GM19238 (cell line): ENCODE data around the gene PHTF1.

Experiments used
- DNase-seq: peaks from one replicate; pipeline ENCODE4 v3.0.0; 2011; ENCODE audit warnings: low spot score; ENCODE audit not compliant: insufficient read length

The PHTF1 gene

GRCh38 chr1:113759333-113760101 lies at the start of gene PHTF1:
Gene PHTF1 (minus strand): TSS chr1:113759486. CDS start chr1:113758703, 783 bp downstream.
- peak; percentile 57 for DNase-seq

GRCh38 chr1:113808450-113809195 lies 49.3 kb upstream of the PHTF1 start:
- no peak for DNase-seq

GRCh38 chr1:113805639-113806038 lies 46.4 kb upstream of the PHTF1 start:
- no peak for DNase-seq

GRCh38 chr1:113805256-113805531 lies 45.9 kb upstream of the PHTF1 start:
- no peak for DNase-seq

GRCh38 chr1:113804421-113805255 lies 45.4 kb upstream of the PHTF1 start:
- DNase-seq: no peak

- no peak for DNase-seq
Observed at GRCh38 chr1:113802367-113803007, 43.2 kb upstream of the PHTF1 start.

GRCh38 chr1:113800487-113800886 lies 41.2 kb upstream of the PHTF1 start:
- no peak for DNase-seq

- DNase-seq: no peak
Observed at GRCh38 chr1:113797472-113797871, 38.2 kb upstream of the PHTF1 start.

GRCh38 chr1:113793878-113794834 lies 34.9 kb upstream of the PHTF1 start:
- no peak for DNase-seq

- DNase-seq: no peak
Observed at GRCh38 chr1:113792986-113793385, 33.7 kb upstream of the PHTF1 start.

- no peak for DNase-seq
Observed at GRCh38 chr1:113792471-113792870, 33.2 kb upstream of the PHTF1 start.

GRCh38 chr1:113788802-113789201 lies 29.5 kb upstream of the PHTF1 start:
- DNase-seq: no peak

- no peak for DNase-seq
Observed at GRCh38 chr1:113787663-113788062, 28.4 kb upstream of the PHTF1 start.

- DNase-seq: no peak
Observed at GRCh38 chr1:113786069-113786468, 26.8 kb upstream of the PHTF1 start.

GRCh38 chr1:113784104-113784779 lies 25.0 kb upstream of the PHTF1 start:
- DNase-seq: no peak

GRCh38 chr1:113783254-113784103 lies 24.2 kb upstream of the PHTF1 start:
- peak; percentile 16 for DNase-seq

- no peak for DNase-seq
Observed at GRCh38 chr1:113782406-113782805, 23.1 kb upstream of the PHTF1 start.

- no peak for DNase-seq
Observed at GRCh38 chr1:113780374-113781146, 21.3 kb upstream of the PHTF1 start.
